Testis (tissue), 3 donors: ENCODE measurements around the gene C22orf39. TPM values are rescaled to one million over a fixed set of nuclear protein-coding genes. Genes with fewer than 3 reads are reported as not detected.

Experiments used
- DNase-seq: peaks from one replicate; pipeline ENCODE4 v3.0.0-alpha.2; 2019
- H3K27ac ChIP-seq, 2 donors: fragments of 200-600 bp; sonication (generic); one replicate each; pipeline ENCODE4 v1.5.1; 2019
- H3K27me3 ChIP-seq: fragments of 200-600 bp; sonication (generic); one replicate; pipeline ENCODE4 v1.5.1; 2019
- H3K36me3 ChIP-seq: fragments of 200-600 bp; sonication (generic); one replicate; pipeline ENCODE4 v1.5.1; 2017; ENCODE audit warnings: low read depth; ENCODE audit errors: missing control alignments
- H3K4me1 ChIP-seq: fragments of 200-600 bp; sonication (generic); one replicate; pipeline ENCODE4 v1.5.1; 2019
- H3K4me3 ChIP-seq, 2 donors: fragments of 200-600 bp; sonication (generic); one replicate each; pipeline ENCODE4 v1.5.1; 2017 to 2019
- H3K9me3 ChIP-seq: fragments of 200-600 bp; sonication (generic); one replicate; pipeline ENCODE4 v1.5.1; 2017
- CTCF ChIP-seq, 3 experiments: fragments of 450-650 bp in 2 of 3; fragments of 200-600 bp in 1 of 3; sonication (generic) in 1 of 3; IDR thresholded peaks; one replicate each; pipeline ENCODE4 v1.5.1; 2016 to 2019; ENCODE audit warnings: antibody characterized with exemption in 3 of 3, mild to moderate bottlenecking in 2 of 3, moderate library complexity in 1 of 3
- POLR2A ChIP-seq: fragments of 450-650 bp; IDR thresholded peaks from one replicate; pipeline ENCODE4 v1.6.1; 2017; ENCODE audit warnings: antibody characterized with exemption, mild to moderate bottlenecking, moderate library complexity
- WGBS, 2 donors: methylation state at CpG; one replicate each; pipeline ENCODE4 v1.1.5; 2018; 5-methylcytosine and 5-hydroxymethylcytosine counted together
- intact Hi-C: fragments of 100-400 bp; cut with DNase I; formaldehyde crosslinking; loops from one replicate; pipeline ENCODE4 v1.15.1; 2023; ENCODE audit warnings: low total_unique reads
- polyA plus RNA-seq: library from polyadenylated mRNA; stranded (reverse); fragments of 350-450 nt; fragmentation: Illumina TruSeq; extraction: RNeasy Lipid Tissue Mini Kit (QIAGEN cat#74804); gene quantifications from one replicate; pipeline ENCODE4 v1.2.3, GENCODE V29; 2014; ENCODE audit warnings: low read depth, low replicate concordance; ENCODE audit not compliant: insufficient read depth
- total RNA-seq, 2 donors: library from RNA; depleted of rRNA; stranded (reverse); fragments of >200 nt; gene quantifications; one replicate each; pipeline ENCODE4 v1.2.3, GENCODE V29; 2016

C22orf39 gene
- total and polyA plus RNA-seq, 3 donors from 2014 or later: 38.7 to 64.1 (median 60.9) TPM

- peak; percentile 70 for DNase-seq
- TF ChIP-seq POLR2A: no peak
- peak in 1 of 3 experiments; percentile 11 for TF ChIP-seq CTCF (IDR thresholded peaks at IDR 0.05)
- intact Hi-C loops: no loop called here
Observed at GRCh38 chr22:19431649-19432132, 15.8 kb downstream of the C22orf39 start, which contains the start of gene HIRA. HIRA (minus strand) TSS chr22:19431733; CDS start chr22:19431476, 257 bp downstream.

GRCh38 chr22:19430890-19431541, 16.5 kb downstream of the C22orf39 start:
- DNase-seq: peak; percentile 48
- intact Hi-C loops: no loop called here
- WGBS, 2 donors: 0% methylated on average over 11 to 46 of the region's 53 CpGs
- no peaks in the 10 kb centered on the region for H3K27me3 ChIP-seq
- H3K4me3 ChIP-seq: peak overlapping the region; percentile 72 to 91
- no peaks in the 10 kb centered on the region for H3K36me3 ChIP-seq
- H3K4me1 ChIP-seq: peaks cover 19% of the 10 kb centered on the region
- TF ChIP-seq POLR2A (no peak), CTCF (IDR thresholded peaks at IDR 0.05) (no peak)
- peak overlapping the region; percentile 2 to 59 for H3K27ac ChIP-seq
- H3K9me3 ChIP-seq: no peaks in the 10 kb centered on the region

More at GRCh38 chr22:19431649-19432132, 15.8 kb downstream of the C22orf39 start, which contains the start of gene HIRA:
- Histone ChIP-seq H3K9me3 (no peaks in the 10 kb centered on the region), H3K4me1 (peaks cover 19% of the 10 kb centered on the region), H3K4me3 (peak within 1 kb of the TSS; percentile 72 to 91), H3K27me3 (no peaks in the 10 kb centered on the region), H3K36me3 (no peaks in the 10 kb centered on the region), H3K27ac (peak within 1 kb of the TSS; percentile 77 to 94)
- WGBS, 2 donors: 0% methylated on average over 62 of the region's 66 CpGs; no CpG with 5 or more reads in 1 of the 2 donors

GRCh38 chr22:19429950-19430889, 17.3 kb downstream of the C22orf39 start:
- no peak for TF ChIP-seq CTCF (IDR thresholded peaks at IDR 0.05)
- TF ChIP-seq POLR2A: no peak
- peak; percentile 47 for DNase-seq
- intact Hi-C loops: no loop called here
- no peaks in the 10 kb centered on the region for H3K9me3 ChIP-seq
- no peaks in the 10 kb centered on the region for H3K27me3 ChIP-seq
- 6 to 9% methylated on average over 12 of the region's 12 CpGs for WGBS, 2 donors
- peaks cover 19% of the 10 kb centered on the region for H3K4me1 ChIP-seq
- H3K27ac ChIP-seq: peak overlapping the region in 1 of 2 donors; percentile 2
- H3K36me3 ChIP-seq: no peaks in the 10 kb centered on the region
- peak overlapping the region; percentile 72 to 91 for H3K4me3 ChIP-seq

- no peaks in the 10 kb centered on the region for H3K27me3 ChIP-seq
- no peak for DNase-seq
- no peak overlapping the region for H3K4me3 ChIP-seq
- WGBS, 2 donors: 94 to 100% methylated on average over 3 of the region's 3 CpGs
- H3K4me1 ChIP-seq: no peaks in the 10 kb centered on the region
- intact Hi-C loops: no loop called here
- H3K9me3 ChIP-seq: no peaks in the 10 kb centered on the region
- H3K36me3 ChIP-seq: no peaks in the 10 kb centered on the region
- H3K27ac ChIP-seq: no peak overlapping the region
- TF ChIP-seq POLR2A (no peak), CTCF (IDR thresholded peaks at IDR 0.05) (no peak)
Observed at GRCh38 chr22:19424186-19424500, 23.4 kb downstream of the C22orf39 start.
